Uterus (tissue), 4 donors: ENCODE data around the gene TCF23. TPM values are rescaled to one million over a fixed set of nuclear protein-coding genes. Genes with fewer than 3 reads are reported as not detected.
"Not testable (repeated sequence)": the region's sequence is repeated elsewhere in the genome, so short reads cannot be mapped to it uniquely, and the experiment has no call there.

ENCODE experiments used
- DNase-seq, 2 donors: peaks; one replicate each; pipeline ENCODE4 v3.0.0-alpha.2; 2019 to 2020
- H3K27ac ChIP-seq, 2 donors: fragments of 200-600 bp; sonication (generic); 1 replicate in 1 of 2; 2 replicates in 1 of 2; pipeline ENCODE4 v1.5.1; 2016 to 2018
- H3K27me3 ChIP-seq, 2 donors: fragments of 200-600 bp; sonication (generic); one replicate each; pipeline ENCODE4 v1.5.1; 2018 to 2019; ENCODE audit warnings: control low read depth in 1 of 2
- H3K36me3 ChIP-seq, 2 donors: fragments of 200-600 bp; sonication (generic); one replicate each; pipeline ENCODE4 v1.5.1; 2019; ENCODE audit warnings: control low read depth in 1 of 2
- H3K4me1 ChIP-seq, 2 donors: fragments of 200-600 bp; sonication (generic); one replicate each; pipeline ENCODE4 v1.5.1; 2018 to 2019; ENCODE audit warnings: control low read depth in 1 of 2
- H3K4me3 ChIP-seq, 2 donors: fragments of 200-600 bp; sonication (generic); 1 replicate in 1 of 2; 2 replicates in 1 of 2; pipeline ENCODE4 v1.5.1; 2018 to 2019; ENCODE audit warnings: mild to moderate bottlenecking in 1 of 2
- H3K9me3 ChIP-seq, 2 donors: fragments of 200-600 bp; sonication (generic); one replicate each; pipeline ENCODE4 v1.5.1; 2019; ENCODE audit warnings: control low read depth in 1 of 2
- CTCF ChIP-seq, 4 experiments: fragments of 200-600 bp in 2 of 4; fragments of 450-650 bp in 2 of 4; sonication (generic) in 2 of 4; IDR thresholded peaks; one replicate each; pipeline ENCODE4 v1.5.1; 2016 to 2019; ENCODE audit warnings: antibody characterized with exemption in 4 of 4, mild to moderate bottlenecking in 2 of 4, moderate library complexity in 1 of 4
- POLR2A ChIP-seq, 2 donors: fragments of 450-650 bp; IDR thresholded peaks; one replicate each; pipeline ENCODE4 v1.6.1; 2016; ENCODE audit warnings: antibody characterized with exemption in 2 of 2, mild to moderate bottlenecking in 1 of 2, moderate library complexity in 1 of 2
- intact Hi-C: fragments of 100-400 bp; cut with DNase I; formaldehyde crosslinking; loops from one replicate; pipeline ENCODE4 v1.15.1; 2023; ENCODE audit warnings: low total_unique reads
- total RNA-seq, 4 donors: library from RNA; depleted of rRNA in 3 of 4; stranded (reverse); fragments of >200 nt in 3 of 4; gene quantifications; one replicate each; pipeline versions ENCODE4 v1.1.0 to v1.2.4, GENCODE V29; 2014 to 2023
- donor health status: DM: yes; HTN: yes; CAD: no.

TCF23 gene
- total RNA-seq, 4 donors from 2014 or later: 19.4 to 84.6 (median 32.0) TPM

GRCh38 chr2:27118525-27119329 is 30.1 kb upstream of the TCF23 start, which contains the start of gene CGREF1:
Gene CGREF1, minus strand, starts transcription at chr2:27119128. Its CDS starts 14,762 bp downstream, at chr2:27104366.
- peak within 1 kb of the TSS; percentile 33 to 43 for H3K4me3 ChIP-seq
- H3K36me3 ChIP-seq: no peaks in the 10 kb centered on the region
- H3K9me3 ChIP-seq: no peaks in the 10 kb centered on the region
- H3K27me3 ChIP-seq: no peaks in the 10 kb centered on the region
- intact Hi-C loops: no loop called here
- H3K27ac ChIP-seq: no peak within 1 kb of the TSS
- peaks cover 0 to 7% of the 10 kb centered on the region in 2 donors for H3K4me1 ChIP-seq
- no peak for DNase-seq
- TF ChIP-seq CTCF (IDR thresholded peaks at IDR 0.05) (no peak), POLR2A (IDR thresholded peaks at IDR 0.05) (peak in 1 of 2 donors; percentile 15)

GRCh38 chr2:27119330-27119670 is 29.5 kb upstream of the TCF23 start:
- H3K27me3 ChIP-seq, intact Hi-C loops, H3K27ac ChIP-seq, DNase-seq, H3K4me1 ChIP-seq, H3K9me3 ChIP-seq, H3K36me3 ChIP-seq: not testable (repeated sequence)
- H3K4me3 ChIP-seq: peak overlapping the region; percentile 33 to 43

- intact Hi-C loops: no loop called here
- DNase-seq: no peak
- Histone ChIP-seq H3K9me3 (no peaks in the 10 kb centered on the region), H3K36me3 (no peaks in the 10 kb centered on the region), H3K4me1 (peaks cover 0 to 7% of the 10 kb centered on the region in 2 donors), H3K27me3 (no peaks in the 10 kb centered on the region), H3K4me3 (no peak overlapping the region), H3K27ac (no peak overlapping the region)
- TF ChIP-seq CTCF (IDR thresholded peaks at IDR 0.05) (no peak), POLR2A (IDR thresholded peaks at IDR 0.05) (no peak)
Observed at GRCh38 chr2:27121906-27122305, 26.9 kb upstream of the TCF23 start.

GRCh38 chr2:27122791-27123190 is 26.0 kb upstream of the TCF23 start:
- intact Hi-C loops: no loop called here
- Histone ChIP-seq H3K36me3 (no peaks in the 10 kb centered on the region), H3K9me3 (no peaks in the 10 kb centered on the region), H3K4me1 (peaks cover 0 to 7% of the 10 kb centered on the region in 2 donors), H3K4me3 (no peak overlapping the region), H3K27ac (no peak overlapping the region), H3K27me3 (no peaks in the 10 kb centered on the region)
- no peak for TF ChIP-seq POLR2A (IDR thresholded peaks at IDR 0.05)
- no peak for TF ChIP-seq CTCF (IDR thresholded peaks at IDR 0.05)
- DNase-seq: no peak

GRCh38 chr2:27123302-27124150 is 25.3 kb upstream of the TCF23 start, which contains the start of gene ABHD1:
Gene ABHD1, plus strand, starts transcription at chr2:27123815. Its CDS starts 134 bp downstream, at chr2:27123949.
- TF ChIP-seq CTCF (IDR thresholded peaks at IDR 0.05) (no peak), POLR2A (IDR thresholded peaks at IDR 0.05) (no peak)
- peak; percentile 43 to 60 for DNase-seq
- Histone ChIP-seq H3K27me3 (no peaks in the 10 kb centered on the region), H3K27ac (peak within 1 kb of the TSS; percentile 4 to 34), H3K36me3 (no peaks in the 10 kb centered on the region), H3K4me1 (peaks cover 0 to 2% of the 10 kb centered on the region in 2 donors), H3K9me3 (no peaks in the 10 kb centered on the region), H3K4me3 (peak within 1 kb of the TSS; percentile 45 to 46)
- intact Hi-C loops: no loop called here
